Activated CD4-positive, alpha-beta T cell treated with anti-CD3 and anti-CD28 coated beads, Interleukin-2, amount 10 ng/mL, durations not matched to agents 7 days and 5 days (primary cell): ENCODE measurements around the gene OR8S1. TPM values are rescaled to one million over a fixed set of nuclear protein-coding genes. Genes with fewer than 3 reads are reported as not detected.
"Not testable (repeated sequence)": the region's sequence is repeated elsewhere in the genome, so short reads cannot be mapped to it uniquely, and the experiment has no call there.

Source experiments
- CTCF ChIA-PET: fragments of 350-600 bp; sonication (Branson Sonifier 250); formaldehyde crosslinking; loops from one replicate; lab custom pipeline; 2021; ENCODE audit warnings: antibody characterized with exemption; lab: Charles Lee
- POLR2A ChIA-PET: fragments of 350-600 bp; sonication (Branson Sonifier 250); formaldehyde crosslinking; loops from one replicate; lab custom pipeline; 2021; ENCODE audit warnings: antibody characterized with exemption; lab: Charles Lee
- DNase-seq: peaks from one replicate; pipeline ENCODE4 v3.0.0-alpha.2; 2020
- H3K27ac Mint-ChIP-seq: one replicate; pipeline ENCODE4 v1.8.0; 2021; ENCODE audit warnings: mild to moderate bottlenecking, moderate library complexity, mixed read lengths
- H3K27me3 Mint-ChIP-seq: one replicate; pipeline ENCODE4 v1.8.0; 2021; ENCODE audit warnings: mixed read lengths
- H3K36me3 Mint-ChIP-seq: one replicate; pipeline ENCODE4 v1.8.0; 2021; ENCODE audit warnings: low read depth, mixed read lengths
- H3K4me1 Mint-ChIP-seq: one replicate; pipeline ENCODE4 v1.8.0; 2021; ENCODE audit warnings: mixed read lengths
- H3K4me3 Mint-ChIP-seq: one replicate; pipeline ENCODE4 v1.8.0; 2021; ENCODE audit warnings: mild to moderate bottlenecking, moderate library complexity, mixed read lengths
- H3K9me3 Mint-ChIP-seq: one replicate; pipeline ENCODE4 v1.8.0; 2021; ENCODE audit warnings: mixed read lengths
- total RNA-seq, 2 experiments: library from RNA; stranded (reverse); gene quantifications; one replicate each; pipeline ENCODE4 v1.2.3, GENCODE V29; 2021

OR8S1 gene
- total RNA-seq, 2 experiments from 2014 or later, result not detected

GRCh38 chr12:48520381-48520780, 5.1 kb upstream of the OR8S1 start:
- H3K36me3 Mint-ChIP-seq, H3K4me3 Mint-ChIP-seq, H3K27me3 Mint-ChIP-seq, DNase-seq, H3K9me3 Mint-ChIP-seq, H3K4me1 Mint-ChIP-seq, H3K27ac Mint-ChIP-seq, POLR2A ChIA-PET, CTCF ChIA-PET: not testable (repeated sequence)

- Mint-ChIP-seq H3K9me3 (no peaks in the 10 kb centered on the region), H3K27me3 (no peaks in the 10 kb centered on the region), H3K4me3 (no peak overlapping the region), H3K4me1 (peaks cover 14% of the 10 kb centered on the region), H3K27ac (no peak overlapping the region), H3K36me3 (no peaks in the 10 kb centered on the region)
- no peak for DNase-seq
- POLR2A ChIA-PET, result no interaction called here
- CTCF ChIA-PET, result no interaction called here
These were observed 2.6 kb downstream of the OR8S1 start for GRCh38 chr12:48527891-48528670.

GRCh38 chr12:48532601-48533000, 7.2 kb downstream of the OR8S1 start:
- H3K36me3 Mint-ChIP-seq, result no peaks in the 10 kb centered on the region
- peaks cover 19% of the 10 kb centered on the region for H3K4me1 Mint-ChIP-seq
- ChIA-PET POLR2A (no interaction called here), CTCF (no interaction called here)
- H3K9me3 Mint-ChIP-seq, result no peaks in the 10 kb centered on the region
- H3K27ac Mint-ChIP-seq, result peak overlapping the region; percentile 7
- DNase-seq, result no peak
- H3K4me3 Mint-ChIP-seq, result no peak overlapping the region
- H3K27me3 Mint-ChIP-seq, result no peaks in the 10 kb centered on the region

DNA sequence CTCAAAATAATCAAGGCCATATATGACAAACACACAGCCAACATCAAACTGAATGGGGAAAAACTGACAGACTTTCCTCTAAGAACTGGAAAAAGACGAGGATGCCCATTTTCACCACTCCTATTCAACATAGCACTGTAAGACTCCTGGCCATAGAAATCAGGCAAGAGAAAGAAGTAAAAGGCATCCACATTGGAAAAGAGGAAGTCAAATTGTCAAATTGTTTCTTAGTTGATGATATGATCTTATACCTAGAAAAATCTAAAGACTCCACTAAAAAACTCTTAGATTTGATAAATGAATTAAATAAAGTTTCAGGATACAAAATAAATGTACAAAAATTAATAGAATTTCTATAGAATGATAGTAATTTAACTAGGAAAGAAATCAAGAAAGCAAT, 11.2 kb downstream of the OR8S1 start:
- no peaks in the 10 kb centered on the region for H3K27me3 Mint-ChIP-seq
- peaks cover 17% of the 10 kb centered on the region for H3K4me1 Mint-ChIP-seq
- POLR2A ChIA-PET, result interaction anchor here (0.7 kb wide), 1 partner anchor 80 kb away, joined by 3 read pairs; no protein-coding TSS in a partner anchor
- no peak for DNase-seq
- no peaks in the 10 kb centered on the region for H3K9me3 Mint-ChIP-seq
- no peaks in the 10 kb centered on the region for H3K36me3 Mint-ChIP-seq
- CTCF ChIA-PET, result no interaction called here
- H3K27ac Mint-ChIP-seq, result no peak overlapping the region
- H3K4me3 Mint-ChIP-seq, result no peak overlapping the region

DNA sequence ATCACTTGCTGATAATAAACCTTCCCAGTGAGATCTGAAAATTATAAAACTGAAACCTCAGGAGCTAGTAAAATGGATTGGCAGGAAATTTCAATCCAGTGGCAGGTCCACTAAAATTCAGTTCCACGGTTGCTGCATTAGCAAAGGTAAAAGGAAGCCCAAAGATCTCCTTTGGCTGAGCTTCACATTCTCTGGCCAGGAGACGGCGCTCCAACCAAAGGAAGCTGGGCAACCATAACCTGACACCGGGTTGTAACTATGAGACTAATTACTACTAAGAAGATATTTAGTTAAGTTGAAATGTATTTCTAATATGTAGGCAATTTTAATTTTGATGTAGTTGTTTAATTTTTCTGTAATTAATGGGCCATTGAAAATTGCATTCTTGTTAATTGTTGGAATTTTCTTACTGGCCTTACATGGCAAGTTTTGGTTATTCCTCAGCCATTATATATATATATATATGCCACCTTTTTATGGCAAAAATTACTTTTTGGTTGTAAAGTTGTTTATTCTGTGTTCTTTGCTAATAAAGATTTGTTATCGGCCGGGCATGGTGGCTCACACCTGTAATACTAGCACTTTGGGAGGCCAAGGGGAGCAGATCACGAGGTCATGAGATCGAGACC, 17.0 kb downstream of the OR8S1 start:
- POLR2A ChIA-PET, result interaction anchor here (0.6 kb wide), 1 partner anchor 76 kb away, joined by 3 read pairs; no protein-coding TSS in a partner anchor
- Mint-ChIP-seq H3K36me3 (no peaks in the 10 kb centered on the region), H3K4me3 (no peak overlapping the region), H3K27ac (no peak overlapping the region), H3K9me3 (no peaks in the 10 kb centered on the region), H3K27me3 (peaks cover 11% of the 10 kb centered on the region), H3K4me1 (peaks cover 1% of the 10 kb centered on the region)
- DNase-seq, result peak; percentile 57
- CTCF ChIA-PET, result interaction anchor here (0.6 to 1.5 kb wide), 6 partner anchors 23 to 1868 kb away, joined by 3 to 6 read pairs (median 4); partner anchors contain the start of gene KANSL2

- ChIA-PET CTCF (interaction anchor here (0.6 kb wide), 1 partner anchor 51 kb away, joined by 3 read pairs; no protein-coding TSS in a partner anchor), POLR2A (no interaction called here)
- H3K36me3 Mint-ChIP-seq, result no peaks in the 10 kb centered on the region
- H3K27me3 Mint-ChIP-seq, result peaks cover 34% of the 10 kb centered on the region
- no peaks in the 10 kb centered on the region for H3K4me1 Mint-ChIP-seq
- H3K27ac Mint-ChIP-seq, result no peak overlapping the region
- H3K4me3 Mint-ChIP-seq, result no peak overlapping the region
- DNase-seq, result no peak
- peaks cover 5% of the 10 kb centered on the region for H3K9me3 Mint-ChIP-seq
These were observed 20.5 kb downstream of the OR8S1 start for GRCh38 chr12:48545833-48546469.

- H3K9me3 Mint-ChIP-seq, CTCF ChIA-PET, H3K4me1 Mint-ChIP-seq, POLR2A ChIA-PET, H3K27ac Mint-ChIP-seq, DNase-seq, H3K4me3 Mint-ChIP-seq, H3K36me3 Mint-ChIP-seq: not testable (repeated sequence)
- H3K27me3 Mint-ChIP-seq, result peaks cover 34% of the 10 kb centered on the region
These were observed 21.6 kb downstream of the OR8S1 start for GRCh38 chr12:48547012-48547411.

- H3K36me3 Mint-ChIP-seq, POLR2A ChIA-PET, DNase-seq, H3K4me3 Mint-ChIP-seq, H3K4me1 Mint-ChIP-seq, H3K27ac Mint-ChIP-seq, H3K9me3 Mint-ChIP-seq, CTCF ChIA-PET: not testable (repeated sequence)
- peaks cover 26% of the 10 kb centered on the region for H3K27me3 Mint-ChIP-seq
These were observed 26.2 kb downstream of the OR8S1 start for GRCh38 chr12:48551636-48552035.

- POLR2A ChIA-PET, H3K36me3 Mint-ChIP-seq, H3K9me3 Mint-ChIP-seq, H3K27ac Mint-ChIP-seq, DNase-seq, CTCF ChIA-PET, H3K4me3 Mint-ChIP-seq, H3K4me1 Mint-ChIP-seq: not testable (repeated sequence)
- H3K27me3 Mint-ChIP-seq, result peaks cover 19% of the 10 kb centered on the region
These were observed 28.4 kb downstream of the OR8S1 start for GRCh38 chr12:48553666-48554343.

DNA sequence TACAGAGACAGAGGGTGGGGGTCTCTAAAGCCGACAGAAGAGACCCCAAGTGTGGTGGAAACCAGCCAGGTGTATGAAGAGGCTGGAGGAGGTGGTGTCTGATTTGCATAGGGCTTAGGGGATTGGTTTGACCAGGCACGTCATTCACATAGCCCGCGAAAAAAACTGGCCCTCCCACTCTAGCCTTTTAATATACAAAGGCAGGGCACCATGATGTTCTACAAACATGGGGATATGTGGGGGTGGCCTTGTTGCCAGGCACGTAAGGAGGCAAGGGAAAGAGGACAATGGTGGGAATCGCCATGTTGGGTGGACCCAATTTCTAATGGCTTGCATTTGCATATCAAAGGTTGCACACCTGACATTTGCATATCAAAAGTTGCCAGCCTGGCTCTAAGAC, 31.2 kb downstream of the OR8S1 start:
- ChIA-PET CTCF (no interaction called here), POLR2A (no interaction called here)
- no peak overlapping the region for H3K27ac Mint-ChIP-seq
- peaks cover 3% of the 10 kb centered on the region for H3K27me3 Mint-ChIP-seq
- no peaks in the 10 kb centered on the region for H3K36me3 Mint-ChIP-seq
- no peak for DNase-seq
- H3K4me3 Mint-ChIP-seq, result no peak overlapping the region
- H3K4me1 Mint-ChIP-seq, result no peaks in the 10 kb centered on the region
- H3K9me3 Mint-ChIP-seq, result peaks cover 2% of the 10 kb centered on the region

GRCh38 chr12:48557919-48558318, 32.5 kb downstream of the OR8S1 start:
- no peaks in the 10 kb centered on the region for H3K9me3 Mint-ChIP-seq
- no peak overlapping the region for H3K27ac Mint-ChIP-seq
- ChIA-PET POLR2A (no interaction called here), CTCF (no interaction called here)
- H3K4me1 Mint-ChIP-seq, result no peaks in the 10 kb centered on the region
- DNase-seq, result no peak
- peaks cover 3% of the 10 kb centered on the region for H3K27me3 Mint-ChIP-seq
- no peak overlapping the region for H3K4me3 Mint-ChIP-seq
- H3K36me3 Mint-ChIP-seq, result no peaks in the 10 kb centered on the region

- H3K4me3 Mint-ChIP-seq, result no peak overlapping the region
- H3K27me3 Mint-ChIP-seq, result peaks cover 8% of the 10 kb centered on the region
- H3K27ac Mint-ChIP-seq, result no peak overlapping the region
- H3K9me3 Mint-ChIP-seq, result no peaks in the 10 kb centered on the region
- DNase-seq, result no peak
- ChIA-PET CTCF (no interaction called here), POLR2A (no interaction called here)
- H3K4me1 Mint-ChIP-seq, result no peaks in the 10 kb centered on the region
- no peaks in the 10 kb centered on the region for H3K36me3 Mint-ChIP-seq
These were observed 42.3 kb downstream of the OR8S1 start for GRCh38 chr12:48567731-48568130.

DNA sequence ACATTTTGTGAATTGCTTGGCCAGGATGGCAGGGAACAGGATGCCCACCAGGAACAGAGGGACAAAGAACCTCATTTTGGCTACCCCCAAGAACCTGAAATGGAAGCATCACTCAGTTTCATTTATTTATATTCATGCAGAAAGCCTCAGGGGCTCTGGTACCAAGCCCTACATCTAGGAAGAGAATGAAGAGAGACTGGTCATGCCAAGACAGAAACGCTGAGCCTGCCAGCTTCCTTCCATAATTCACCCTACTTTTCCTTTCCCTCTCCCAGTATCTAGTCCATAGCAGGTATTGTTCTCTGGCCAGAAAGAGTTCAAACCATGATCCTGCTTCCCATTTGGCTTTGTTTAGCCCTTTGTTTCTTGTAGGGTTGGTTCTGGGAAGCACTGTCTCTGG, 44.5 kb downstream of the OR8S1 start, which contains the start of gene LALBA:
LALBA (minus strand) TSS at position 101 of the 400 bp plus-strand sequence; CDS start at position 75, 26 bp downstream.
- H3K4me3 Mint-ChIP-seq, result no peak within 1 kb of the TSS
- CTCF ChIA-PET, result no interaction called here
- no peak for DNase-seq
- H3K27ac Mint-ChIP-seq, result no peak within 1 kb of the TSS
- H3K9me3 Mint-ChIP-seq, result no peaks in the 10 kb centered on the region
- H3K4me1 Mint-ChIP-seq, result no peaks in the 10 kb centered on the region
- H3K36me3 Mint-ChIP-seq, result no peaks in the 10 kb centered on the region
- peaks cover 15% of the 10 kb centered on the region for H3K27me3 Mint-ChIP-seq
- POLR2A ChIA-PET, result no interaction called here
